ENCODE data around the gene ERBB4.

GRCh38 chr2:212107989-212108388 lies 430.6 kb downstream of the ERBB4 start:
- no peak for TF ChIP-seq CTCF (IDR thresholded peaks at IDR 0.05)
- no peak for TF ChIP-seq POLR2A (IDR thresholded peaks at IDR 0.05)
- TF ChIP-seq EP300 (IDR thresholded peaks at IDR 0.05; ENCODE audit: low read depth) = no peak
- no peak for TF ChIP-seq POLR2AphosphoS5 (IDR thresholded peaks at IDR 0.05)

Measured in transverse colon (tissue), 4 donors.